NCI-H146 treated with DMSO at 0.1 percent for 48 hours (cell line): ENCODE results near the gene MALSU1.
A peak's percentile ranks its signal among the peaks of the same experiment; 100 is the strongest.

Source experiments
- DNase-seq: peaks from one replicate; lab custom pipeline; 2025; ENCODE audit not compliant: unreplicated experiment; lab: John Stamatoyannopoulos, UW

MALSU1 gene

DNA sequence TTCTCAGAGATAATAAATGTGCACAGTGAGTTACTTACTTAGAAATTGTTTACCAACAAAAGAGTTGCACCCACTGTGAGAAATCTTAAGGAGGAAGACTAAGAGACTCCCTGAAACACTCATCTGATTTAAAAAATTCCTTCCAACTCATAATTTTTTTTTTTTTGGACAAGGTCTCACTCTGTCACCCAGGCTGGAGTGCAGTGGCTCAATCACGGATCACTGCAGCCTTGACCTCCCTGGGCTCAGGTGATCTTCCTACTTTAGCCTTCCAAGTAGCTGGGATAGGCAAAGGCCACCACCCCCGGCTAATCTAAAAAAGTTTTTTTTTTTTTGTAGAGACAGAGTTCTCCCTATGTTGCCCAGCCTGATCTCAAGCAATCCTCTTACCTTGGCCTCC, 36.0 kb downstream of the MALSU1 start:
- no peak for DNase-seq

DNA sequence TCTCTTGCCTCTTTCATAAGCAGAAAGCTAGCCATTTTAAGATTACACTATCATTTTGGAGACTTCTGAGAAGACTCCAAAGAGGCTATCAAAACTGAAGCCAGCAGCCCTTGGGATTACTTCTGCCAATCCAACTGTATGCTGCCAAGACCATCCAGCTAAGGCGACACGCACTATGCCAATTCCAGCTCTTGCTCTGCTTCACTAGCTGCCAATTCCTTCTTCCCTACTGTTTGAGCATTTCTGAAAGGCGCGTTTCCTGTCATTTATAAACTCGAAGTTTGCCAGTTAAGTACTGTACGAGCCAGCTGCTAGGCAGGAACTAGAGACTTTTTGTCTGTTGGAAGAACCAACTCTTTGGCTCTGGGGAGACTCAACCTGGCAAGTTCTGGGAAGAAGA, 36.5 kb downstream of the MALSU1 start:
- DNase-seq = no peak

- no peak for DNase-seq
Observed at GRCh38 chr7:23336086-23336485, 36.9 kb downstream of the MALSU1 start.

GRCh38 chr7:23336799-23337283, 37.7 kb downstream of the MALSU1 start:
- DNase-seq = no peak

DNA sequence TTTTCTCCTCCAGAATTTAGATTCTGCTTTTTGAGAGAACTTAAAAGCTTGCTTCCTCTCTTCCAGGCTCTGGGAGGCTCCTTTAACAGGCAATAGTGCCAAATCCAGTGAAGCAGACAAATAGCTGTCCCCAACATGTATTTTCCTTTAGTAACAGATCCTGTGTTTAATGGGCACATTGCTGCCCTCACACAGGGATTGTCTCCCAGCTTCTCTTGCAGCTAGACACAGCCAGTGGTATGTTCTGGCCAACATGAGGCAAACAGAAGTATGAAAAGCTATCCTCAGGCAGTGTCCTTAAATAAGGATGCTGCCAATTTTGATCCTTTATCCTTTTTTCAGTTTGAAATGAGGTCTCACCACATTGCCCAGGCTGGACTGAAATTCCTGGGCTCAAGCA, 38.2 kb downstream of the MALSU1 start:
- no peak for DNase-seq

- DNase-seq = no peak
Observed at GRCh38 chr7:23338439-23338838, 39.3 kb downstream of the MALSU1 start.

DNA sequence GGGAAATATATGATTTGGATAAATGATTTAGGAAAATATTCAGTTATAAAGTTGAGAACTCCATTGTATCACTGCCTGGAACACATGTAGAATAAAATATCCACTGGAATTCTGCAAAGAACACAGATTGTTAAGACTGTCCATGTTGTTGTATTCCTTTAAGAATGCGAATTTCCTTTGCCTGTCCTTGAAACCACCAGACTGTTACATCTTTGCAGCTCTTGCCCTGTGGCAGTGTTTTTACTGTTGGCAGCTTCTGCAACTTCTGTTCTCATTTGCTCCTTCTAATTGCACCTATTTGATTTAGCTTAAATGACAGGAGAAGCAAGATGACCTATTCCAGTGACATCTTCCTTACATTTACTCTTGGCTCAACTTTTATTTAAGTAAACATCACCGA, 39.7 kb downstream of the MALSU1 start:
- no peak for DNase-seq

- no peak for DNase-seq
Observed at GRCh38 chr7:23341846-23342598, 42.9 kb downstream of the MALSU1 start.

DNA sequence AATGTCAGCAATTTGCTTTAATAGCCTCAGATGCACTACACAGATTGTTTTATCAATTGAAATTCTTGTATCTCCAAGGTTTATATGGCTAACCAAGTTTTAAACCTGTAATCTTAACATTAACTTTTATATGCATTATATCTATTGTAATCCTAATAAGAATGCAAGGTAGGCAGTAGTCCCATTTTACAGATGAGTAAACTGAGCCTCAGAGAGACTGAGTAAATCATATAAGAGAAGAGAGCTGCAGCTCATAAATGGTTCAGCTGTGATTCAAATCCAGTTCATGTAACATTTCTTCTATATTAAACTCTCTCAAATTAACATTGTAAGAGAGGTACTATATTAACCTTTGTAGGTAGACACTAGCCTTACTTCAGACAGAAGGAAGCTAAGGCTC, 44.0 kb downstream of the MALSU1 start:
- DNase-seq = no peak

GRCh38 chr7:23343806-23344475, 44.8 kb downstream of the MALSU1 start:
- no peak for DNase-seq

- DNase-seq = no peak
Observed at GRCh38 chr7:23345601-23346000, 46.5 kb downstream of the MALSU1 start.

- no peak for DNase-seq
Observed at GRCh38 chr7:23346316-23346715, 47.2 kb downstream of the MALSU1 start.

GRCh38 chr7:23347033-23347681, 48.0 kb downstream of the MALSU1 start:
- no peak for DNase-seq

DNA sequence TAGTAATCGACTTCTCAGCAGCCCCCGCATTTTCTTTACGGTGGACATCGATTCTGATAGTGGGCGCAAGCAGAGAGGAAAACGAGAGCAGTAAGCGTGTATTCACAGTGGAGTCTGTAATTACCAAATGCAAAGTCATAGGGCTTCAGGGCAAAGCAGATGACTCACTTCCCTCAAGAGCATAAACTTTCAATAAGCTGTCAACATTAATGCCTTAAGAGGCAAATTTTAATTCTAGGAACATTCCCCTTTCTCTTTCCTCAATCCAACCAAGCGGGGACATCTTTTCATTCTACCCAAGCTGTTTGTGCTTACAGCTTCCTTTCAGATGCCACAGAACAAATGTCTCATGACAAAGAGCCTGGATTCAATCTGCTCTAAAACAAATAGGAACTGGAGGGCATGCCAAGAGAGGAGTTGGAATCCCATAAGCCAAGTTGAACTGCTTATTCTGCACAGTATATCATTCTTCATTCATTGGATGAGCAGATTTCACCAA, 48.6 kb downstream of the MALSU1 start:
- DNase-seq = no peak

GRCh38 chr7:23349484-23350157, 50.5 kb downstream of the MALSU1 start:
- no peak for DNase-seq

GRCh38 chr7:23350466-23350865, 51.3 kb downstream of the MALSU1 start:
- DNase-seq = no peak

- peak; percentile 67 for DNase-seq
Observed at GRCh38 chr7:23353172-23353571, 54.0 kb downstream of the MALSU1 start.

GRCh38 chr7:23356168-23356567, 57.0 kb downstream of the MALSU1 start:
- no peak for DNase-seq

DNA sequence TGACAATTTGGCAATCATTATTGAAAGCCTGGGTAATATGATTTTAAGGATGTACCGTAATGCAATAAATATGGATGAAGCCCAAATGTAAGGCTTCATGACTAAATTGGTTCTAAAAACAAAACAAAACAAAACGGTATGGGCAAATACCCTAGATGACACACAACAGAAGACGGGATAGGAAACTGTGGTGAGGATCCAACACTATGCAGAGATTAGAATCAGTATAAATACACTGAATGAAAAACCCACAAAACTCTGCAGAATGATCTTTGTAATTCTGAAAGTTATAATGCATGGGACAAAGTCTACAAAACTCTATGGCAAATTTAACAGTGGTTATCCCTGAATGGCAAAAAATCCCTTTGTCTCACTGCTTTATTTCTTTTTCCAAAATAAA, 57.6 kb downstream of the MALSU1 start:
- no peak for DNase-seq

DNA sequence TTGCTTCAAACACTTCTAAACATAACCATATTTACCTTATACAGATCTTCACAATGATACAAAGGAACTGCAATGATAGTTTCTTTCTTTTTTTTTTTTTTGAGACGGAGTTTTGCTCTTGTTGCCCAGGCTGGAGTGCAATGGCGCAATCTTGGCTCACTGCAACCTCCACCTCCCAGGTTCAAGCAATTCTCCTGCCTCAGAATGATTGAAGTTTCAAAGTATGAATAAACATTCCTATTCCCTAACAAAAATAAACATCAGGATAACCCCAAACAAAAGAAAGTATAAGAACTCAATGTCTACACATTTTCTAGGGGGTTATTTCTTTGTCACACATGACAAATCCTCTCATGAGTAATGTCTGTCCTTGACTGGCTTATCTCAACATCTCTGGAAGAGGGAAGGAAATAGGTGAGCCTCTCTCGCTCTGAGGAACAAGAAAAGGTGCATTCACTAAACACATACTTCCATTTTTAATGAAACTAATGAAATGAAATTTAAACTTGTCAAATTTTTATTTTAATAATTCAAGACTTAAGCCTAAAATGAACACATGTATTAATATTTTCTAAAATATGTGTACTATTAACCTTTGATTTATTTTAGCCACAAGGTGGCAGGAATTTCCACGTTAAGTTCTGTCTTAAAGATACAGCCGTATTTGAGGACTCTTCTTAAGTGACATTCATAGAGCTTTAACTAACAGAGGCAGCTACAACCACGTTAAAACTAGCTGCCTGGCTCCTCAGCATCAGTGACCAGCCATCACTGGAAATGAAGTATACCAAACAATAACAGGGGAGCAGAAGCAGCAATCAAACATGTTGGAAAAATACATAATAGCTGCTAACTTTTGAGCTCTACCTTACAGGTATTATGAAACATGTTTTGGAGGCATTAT, 58.3 kb downstream of the MALSU1 start:
- DNase-seq = no peak
